ENCODE measurements around the gene USP2.

- TF ChIP-seq CTCF (conservative IDR thresholded peaks at IDR 0.05; ENCODE audit: low read length) (no peak), EZH2phosphoT487 (IDR thresholded peaks at IDR 0.05; ENCODE audit: borderline replicate concordance, low read depth, low read length) (no peak)
Measured at GRCh38 chr11:119388103-119388502, 6.6 kb upstream of the USP2 start.

Data from OCI-LY7 (cell line).